CD4-positive, alpha-beta T cell (primary cell): Measurements from ENCODE around the gene QTRT2. TPM values are rescaled to one million over a fixed set of nuclear protein-coding genes. Genes with fewer than 3 reads are reported as not detected.

ENCODE experiments used
- ATAC-seq: fragments of 200-7000 bp; cut with Tn5 transposase; one replicate; pipeline ENCODE4 v1.10.0; 2022; ENCODE audit warnings: mild to moderate bottlenecking; ENCODE audit not compliant: poor library complexity
- CTCF ChIA-PET: fragments of 350-600 bp; sonication (Branson Sonifier 250); formaldehyde crosslinking; loops from one replicate; lab custom pipeline; 2021; ENCODE audit warnings: antibody characterized with exemption, inconsistent platforms; lab: Charles Lee
- POLR2A ChIA-PET: fragments of 350-600 bp; sonication (Branson Sonifier 250); formaldehyde crosslinking; loops from one replicate; lab custom pipeline; 2021; ENCODE audit warnings: antibody characterized with exemption, inconsistent platforms; lab: Charles Lee
- DNase-seq, 14 experiments: peaks; one replicate each; pipeline ENCODE4 v3.0.0-alpha.2; 2013 to 2020; ENCODE audit warnings: mixed read lengths in 2 of 14
- H3K27ac ChIP-seq, 2 donors: one replicate each; pipeline versions ENCODE4 v1.5.1 to v1.7.0; 2013; ENCODE audit warnings: low read length in 2 of 2, low read depth in 1 of 2, mild to moderate bottlenecking in 1 of 2
- H3K27me3 ChIP-seq, 2 experiments: 1 replicate in 1 of 2; 2 replicates in 1 of 2; pipeline versions ENCODE4 v1.6.1 to v1.7.0; 2013; ENCODE audit warnings: low read length in 2 of 2, control low read depth in 1 of 2, mild to moderate bottlenecking in 1 of 2, moderate library complexity in 1 of 2; ENCODE audit not compliant: insufficient read depth in 2 of 2, control insufficient read depth in 1 of 2
- H3K36me3 ChIP-seq: one replicate; pipeline ENCODE4 v1.6.1; 2013; ENCODE audit warnings: low read length, control low read depth; ENCODE audit not compliant: insufficient read depth
- H3K4me1 ChIP-seq: one replicate; pipeline ENCODE4 v1.6.1; 2013; ENCODE audit warnings: low read length, control low read depth; ENCODE audit not compliant: insufficient read depth
- H3K4me3 ChIP-seq: one replicate; pipeline ENCODE4 v1.5.1; 2013; ENCODE audit warnings: mild to moderate bottlenecking, low read length, moderate library complexity
- H3K9me3 ChIP-seq, 2 experiments: 1 replicate in 1 of 2; 2 replicates in 1 of 2; pipeline versions ENCODE4 v1.6.1 to v1.7.0; 2013; ENCODE audit warnings: low read length in 2 of 2, mild to moderate bottlenecking in 2 of 2, control low read depth in 1 of 2, moderate library complexity in 1 of 2; ENCODE audit not compliant: control insufficient read depth in 1 of 2, insufficient read depth in 1 of 2
- H3K27ac Mint-ChIP-seq: one replicate; pipeline ENCODE4 v1.8.0; 2020; ENCODE audit warnings: mixed read lengths
- H3K27me3 Mint-ChIP-seq: one replicate; pipeline ENCODE4 v1.8.0; 2021; ENCODE audit warnings: mixed read lengths
- H3K36me3 Mint-ChIP-seq: one replicate; pipeline ENCODE4 v1.8.0; 2021; ENCODE audit warnings: low read depth, mixed read lengths
- H3K4me1 Mint-ChIP-seq: one replicate; pipeline ENCODE4 v1.8.0; 2021; ENCODE audit warnings: low read depth, mixed read lengths
- H3K4me3 Mint-ChIP-seq: one replicate; pipeline ENCODE4 v1.8.0; 2020; ENCODE audit warnings: mild to moderate bottlenecking, mixed read lengths
- H3K9me3 Mint-ChIP-seq: one replicate; pipeline ENCODE4 v1.8.0; 2020; ENCODE audit warnings: mixed read lengths
- intact Hi-C, 2 experiments: fragments of 100-400 bp; cut with DNase I in 1 of 2; cut with micrococcal nuclease in 1 of 2; formaldehyde crosslinking; loops; one replicate each; pipeline versions ENCODE4 v1.15.1 to v1.9.0; 2023 to 2025; cut with DNase I, micrococcal nuclease
- total RNA-seq, 174 experiments: library from RNA in 2 of 174; stranded (reverse) in 2 of 174; gene quantifications; one replicate each; pipeline ENCODE4 v1.2.3 and lab custom pipeline; 2021 to 2026
- TF ChIP-seq, protein P1 (sequence below): fragments of 200-600 bp; IDR thresholded peaks from one replicate; pipeline ENCODE4 v1.8.0; 2022; ENCODE audit warnings: antibody characterized with exemption, mild to moderate bottlenecking

Gene QTRT2
- total RNA-seq, 2 experiments from 2014 or later, result 22.8 to 27.0 TPM

DNA sequence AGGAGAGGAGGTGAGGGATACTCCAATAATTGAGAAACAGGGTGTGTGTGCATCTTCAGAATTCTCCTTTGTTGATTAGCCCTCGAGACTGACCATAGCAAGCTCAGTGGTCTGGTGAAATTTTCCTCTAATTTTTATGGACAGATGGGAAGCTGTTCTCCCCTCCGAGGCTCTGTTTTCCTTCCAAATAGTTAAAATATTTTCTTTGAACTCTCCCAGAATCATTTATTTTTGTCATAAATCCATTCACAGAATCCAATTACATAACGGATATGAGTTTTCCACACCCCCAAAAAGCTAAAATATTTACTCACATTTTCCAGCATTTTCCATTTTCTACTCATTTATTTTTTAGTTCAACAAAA, 36.5 kb downstream of the QTRT2 start:
- Mint-ChIP-seq H3K27ac (no peak overlapping the region), H3K27me3 (no peaks in the 10 kb centered on the region), H3K4me3 (no peak overlapping the region), H3K4me1 (no peaks in the 10 kb centered on the region), H3K36me3 (peaks cover 1% of the 10 kb centered on the region), H3K9me3 (no peaks in the 10 kb centered on the region)
- Histone ChIP-seq H3K4me3 (no peak overlapping the region), H3K27ac (no peak overlapping the region), H3K27me3 (no peaks in the 10 kb centered on the region), H3K36me3 (peaks cover under 1% of the 10 kb centered on the region), H3K9me3 (no peaks in the 10 kb centered on the region), H3K4me1 (no peaks in the 10 kb centered on the region)
- TF ChIP-seq, protein P1, sequence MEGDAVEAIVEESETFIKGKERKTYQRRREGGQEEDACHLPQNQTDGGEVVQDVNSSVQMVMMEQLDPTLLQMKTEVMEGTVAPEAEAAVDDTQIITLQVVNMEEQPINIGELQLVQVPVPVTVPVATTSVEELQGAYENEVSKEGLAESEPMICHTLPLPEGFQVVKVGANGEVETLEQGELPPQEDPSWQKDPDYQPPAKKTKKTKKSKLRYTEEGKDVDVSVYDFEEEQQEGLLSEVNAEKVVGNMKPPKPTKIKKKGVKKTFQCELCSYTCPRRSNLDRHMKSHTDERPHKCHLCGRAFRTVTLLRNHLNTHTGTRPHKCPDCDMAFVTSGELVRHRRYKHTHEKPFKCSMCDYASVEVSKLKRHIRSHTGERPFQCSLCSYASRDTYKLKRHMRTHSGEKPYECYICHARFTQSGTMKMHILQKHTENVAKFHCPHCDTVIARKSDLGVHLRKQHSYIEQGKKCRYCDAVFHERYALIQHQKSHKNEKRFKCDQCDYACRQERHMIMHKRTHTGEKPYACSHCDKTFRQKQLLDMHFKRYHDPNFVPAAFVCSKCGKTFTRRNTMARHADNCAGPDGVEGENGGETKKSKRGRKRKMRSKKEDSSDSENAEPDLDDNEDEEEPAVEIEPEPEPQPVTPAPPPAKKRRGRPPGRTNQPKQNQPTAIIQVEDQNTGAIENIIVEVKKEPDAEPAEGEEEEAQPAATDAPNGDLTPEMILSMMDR, result no peak
- ChIA-PET CTCF (interaction anchor here (0.8 kb wide), 1 partner anchor 9 kb away, joined by 3 read pairs; no protein-coding TSS in a partner anchor), POLR2A (no interaction called here)
- intact Hi-C loops, result no loop called here
- ATAC-seq, result no peak
- DNase-seq, result no peak

DNA sequence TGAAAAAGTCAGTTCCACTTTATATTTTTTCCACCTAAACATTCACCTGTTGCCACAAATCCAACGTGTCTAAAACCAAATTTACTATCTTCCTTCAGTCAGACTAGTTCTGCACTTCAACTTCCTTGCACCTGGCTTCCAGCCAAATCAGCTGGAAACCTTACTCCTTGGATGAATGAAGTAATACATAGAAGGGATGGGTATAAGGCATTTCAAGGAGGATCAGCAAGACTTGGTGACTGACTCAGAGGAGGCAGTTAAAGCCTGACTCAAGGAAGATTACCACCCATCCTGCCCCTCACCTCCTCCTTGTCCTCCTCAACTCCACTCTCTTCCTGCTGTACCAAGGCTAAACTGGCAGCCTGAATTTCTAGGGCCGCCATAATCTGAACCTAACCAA, 37.1 kb downstream of the QTRT2 start:
- TF ChIP-seq, protein P1, result no peak
- Mint-ChIP-seq H3K9me3 (no peaks in the 10 kb centered on the region), H3K4me3 (no peak overlapping the region), H3K27me3 (no peaks in the 10 kb centered on the region), H3K27ac (no peak overlapping the region), H3K4me1 (no peaks in the 10 kb centered on the region), H3K36me3 (no peaks in the 10 kb centered on the region)
- Histone ChIP-seq H3K9me3 (no peaks in the 10 kb centered on the region), H3K36me3 (no peaks in the 10 kb centered on the region), H3K27me3 (no peaks in the 10 kb centered on the region), H3K4me1 (no peaks in the 10 kb centered on the region), H3K4me3 (no peak overlapping the region), H3K27ac (no peak overlapping the region)
- no peak for DNase-seq
- POLR2A ChIA-PET, result no interaction called here
- CTCF ChIA-PET, result interaction anchor here (0.8 kb wide), 1 partner anchor 8 kb away, joined by 3 read pairs; no protein-coding TSS in a partner anchor
- ATAC-seq, result no peak
- intact Hi-C loops, result no loop called here

DNA sequence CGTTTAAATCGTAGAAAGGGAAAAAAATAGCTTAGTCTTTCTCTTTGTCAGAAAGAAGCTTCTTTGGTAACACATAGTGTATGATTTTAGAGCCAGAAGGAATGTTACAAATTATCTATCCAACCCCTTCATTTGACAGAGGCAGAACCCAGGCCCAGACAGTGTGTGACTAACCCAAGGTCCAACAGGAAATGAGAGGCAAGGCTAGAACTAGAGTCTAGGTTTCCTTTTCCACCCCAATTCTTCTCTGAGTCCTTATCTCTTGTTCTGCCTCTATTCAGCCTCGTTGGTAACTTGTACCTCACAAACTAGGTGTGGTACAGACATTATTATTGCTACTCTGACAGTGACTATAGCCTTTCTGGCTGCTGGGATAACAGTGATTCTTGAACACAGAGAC, 39.3 kb downstream of the QTRT2 start:
- H3K27me3 Mint-ChIP-seq, result peaks cover 4% of the 10 kb centered on the region
- intact Hi-C loops, result no loop called here
- no peaks in the 10 kb centered on the region for H3K27me3 ChIP-seq
- ChIA-PET POLR2A (no interaction called here), CTCF (no interaction called here)
- no peaks in the 10 kb centered on the region for H3K4me1 ChIP-seq
- H3K4me1 Mint-ChIP-seq, result no peaks in the 10 kb centered on the region
- no peaks in the 10 kb centered on the region for H3K36me3 Mint-ChIP-seq
- DNase-seq (no peak), ATAC-seq (no peak)
- no peak overlapping the region for H3K27ac ChIP-seq
- no peaks in the 10 kb centered on the region for H3K9me3 ChIP-seq
- H3K4me3 Mint-ChIP-seq, result no peak overlapping the region
- H3K36me3 ChIP-seq, result no peaks in the 10 kb centered on the region
- TF ChIP-seq, protein P1, result no peak
- H3K27ac Mint-ChIP-seq, result no peak overlapping the region
- H3K4me3 ChIP-seq, result no peak overlapping the region
- H3K9me3 Mint-ChIP-seq, result no peaks in the 10 kb centered on the region
